GM19351 (cell line): Measurements from ENCODE around the gene GNG7.
A peak's percentile ranks its signal among the peaks of the same experiment; 100 is the strongest.

Experiments
- ATAC-seq: cut with Tn5 transposase; IDR thresholded peaks from one replicate; pipeline ENCODE4 v1.9.1; 2021; ENCODE audit warnings: mild to moderate bottlenecking, moderate library complexity; ENCODE audit not compliant: unreplicated experiment

Gene GNG7

DNA sequence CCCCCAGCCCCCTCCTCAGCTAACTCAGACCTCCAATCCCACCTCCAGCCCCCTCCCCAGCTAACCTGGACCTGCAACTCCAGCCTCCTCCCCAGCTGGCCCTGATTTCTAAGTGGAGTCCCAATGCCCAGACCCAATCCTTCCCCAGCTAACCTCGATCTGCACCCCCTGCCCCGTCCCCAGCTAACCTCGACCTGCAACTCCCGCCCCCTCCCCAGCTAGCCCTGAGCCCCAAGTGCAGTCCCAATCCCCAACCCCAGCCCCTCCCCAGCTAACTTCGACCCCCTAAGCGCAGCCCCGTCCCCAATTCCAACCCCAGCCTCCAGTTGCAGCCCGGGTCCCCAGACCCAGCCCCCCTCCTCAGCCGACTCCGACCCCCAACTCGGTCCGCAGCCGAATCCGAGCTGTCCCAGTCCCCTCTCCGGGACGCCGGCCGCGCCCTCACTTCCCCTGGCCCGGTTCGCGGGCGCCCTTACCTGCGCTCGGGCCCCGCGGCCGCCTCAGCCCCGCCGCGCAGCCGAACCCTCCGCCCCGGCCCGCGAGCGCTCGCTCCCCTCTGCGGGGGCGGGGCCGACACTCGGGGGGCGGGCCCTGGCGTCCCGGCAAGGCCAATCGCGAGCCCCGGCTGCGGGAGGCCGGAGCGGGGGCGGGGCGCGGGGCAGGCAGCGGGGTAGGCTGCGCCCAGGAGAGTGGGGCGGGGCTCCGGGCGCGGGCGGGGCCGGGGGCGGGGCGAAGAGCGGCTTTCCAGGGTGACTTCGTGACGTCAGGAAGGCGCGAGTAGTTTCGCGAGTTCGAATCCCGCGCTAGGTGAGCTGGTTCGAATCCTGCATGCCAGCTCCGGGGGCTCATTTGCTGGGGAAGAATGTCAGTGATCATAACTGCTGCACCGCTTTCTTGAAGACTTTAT lies at the start of gene GNG7:
Gene GNG7 (minus strand): TSS at position 525 of the 907 bp plus-strand sequence. CDS start 182,006 bp downstream, outside the sequence.
- ATAC-seq = peak; percentile 79

DNA sequence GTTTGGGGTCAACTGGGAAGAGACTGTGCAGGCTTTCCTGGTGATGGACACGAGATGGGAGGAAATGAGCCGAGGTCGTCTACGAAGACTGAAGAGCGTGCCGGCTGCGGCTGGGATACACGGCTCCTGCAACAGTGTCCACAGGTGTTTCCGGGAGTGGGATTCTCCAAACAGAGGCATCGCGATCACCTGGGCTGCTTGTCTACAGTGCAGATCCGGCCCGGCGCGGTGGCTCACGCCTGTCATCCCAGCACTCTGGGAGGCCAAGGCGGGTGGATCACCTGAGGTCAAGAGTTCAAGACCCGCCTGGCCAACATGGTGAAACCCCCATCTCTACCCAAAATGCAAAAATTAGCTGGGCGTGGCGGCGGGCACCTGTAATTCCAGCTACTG lies 48.9 kb upstream of the GNG7 start:
- no peak for ATAC-seq

DNA sequence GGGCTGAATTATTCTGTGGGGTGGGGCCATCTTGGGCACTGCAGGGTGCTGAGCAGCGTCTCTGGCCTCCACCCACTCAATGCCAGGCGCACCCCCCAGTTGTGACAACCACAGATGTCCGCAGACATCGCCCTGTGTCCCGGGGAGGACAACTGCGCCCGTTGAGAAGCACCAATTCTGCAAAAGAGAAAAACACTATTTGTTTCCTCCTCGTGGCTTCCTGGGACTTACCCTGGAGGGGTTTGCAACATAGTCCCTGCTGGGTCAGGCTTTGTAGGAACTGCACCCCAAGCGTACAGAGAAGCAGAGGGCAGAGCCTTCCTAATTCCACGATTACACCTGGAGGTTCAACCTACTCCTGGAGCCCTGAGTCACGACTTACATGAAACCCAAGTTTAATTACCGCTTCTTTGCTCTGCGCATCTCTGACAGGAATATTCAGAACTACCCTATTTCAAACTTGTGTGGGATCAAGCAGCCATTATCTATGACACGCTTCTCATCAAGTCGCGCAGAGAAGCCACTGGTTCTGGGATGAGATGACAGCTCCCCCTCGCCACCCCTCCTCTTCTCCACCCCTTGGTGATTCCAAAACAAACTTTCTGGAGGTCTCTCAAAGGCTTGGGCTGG lies 48.4 kb upstream of the GNG7 start:
- no peak for ATAC-seq

DNA sequence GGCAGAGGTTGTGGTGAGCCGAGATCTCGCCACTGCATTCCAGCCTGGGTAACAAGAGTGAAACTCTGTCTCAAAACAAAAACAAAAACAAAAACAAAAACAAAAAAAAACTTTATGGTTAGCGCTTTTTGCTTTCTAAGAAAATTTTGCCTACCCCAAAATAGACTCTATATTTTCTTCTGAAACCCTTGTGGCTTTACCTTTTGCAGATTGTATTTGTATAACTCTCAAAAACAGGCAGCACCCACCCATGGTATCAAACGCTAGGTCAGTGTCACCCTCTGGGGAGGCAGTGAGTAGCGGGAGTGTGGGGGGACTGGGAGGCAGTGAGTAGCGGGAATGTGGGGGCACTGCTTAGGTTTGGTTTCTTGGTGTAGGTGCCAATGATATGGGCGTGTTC lies 44.9 kb upstream of the GNG7 start:
- no peak for ATAC-seq

DNA sequence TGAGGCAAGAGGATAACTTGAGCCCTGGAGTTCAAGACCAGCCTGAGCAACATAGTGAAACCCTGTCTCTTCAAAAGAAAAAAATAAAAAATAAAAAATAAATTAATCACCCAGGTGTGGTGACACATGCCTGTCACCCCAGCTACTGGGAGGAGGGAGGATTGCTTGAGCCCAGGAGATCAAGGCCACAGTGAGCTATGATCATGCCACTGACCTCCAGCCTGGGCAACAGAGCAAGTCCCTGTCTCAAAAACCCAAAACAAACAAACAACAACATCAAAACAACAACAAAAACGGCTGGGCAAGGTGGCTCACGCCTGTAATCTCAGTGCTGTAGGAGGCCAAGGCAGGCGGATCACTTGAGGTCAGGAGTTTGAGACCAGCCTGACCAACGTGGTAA lies 41.6 kb upstream of the GNG7 start:
- ATAC-seq = no peak

DNA sequence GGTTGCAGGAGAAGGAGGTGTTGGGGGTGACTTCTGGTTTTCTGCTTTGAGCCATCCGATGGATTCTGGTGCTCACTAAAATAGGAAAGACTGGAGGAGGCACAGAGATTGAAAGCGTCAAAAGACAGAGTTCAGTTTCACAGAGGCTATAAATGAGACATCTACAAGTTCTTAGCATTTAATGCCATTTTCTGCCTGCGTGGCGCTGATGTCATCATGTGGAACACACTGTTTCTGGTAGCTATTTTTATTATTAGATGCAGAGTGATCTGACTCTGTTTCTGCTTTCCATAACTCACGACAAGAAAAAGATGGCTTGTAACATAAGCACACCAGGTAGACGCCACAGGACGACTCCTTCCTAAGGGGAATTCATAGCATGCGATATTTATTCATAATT lies 40.6 kb upstream of the GNG7 start:
- ATAC-seq = no peak

DNA sequence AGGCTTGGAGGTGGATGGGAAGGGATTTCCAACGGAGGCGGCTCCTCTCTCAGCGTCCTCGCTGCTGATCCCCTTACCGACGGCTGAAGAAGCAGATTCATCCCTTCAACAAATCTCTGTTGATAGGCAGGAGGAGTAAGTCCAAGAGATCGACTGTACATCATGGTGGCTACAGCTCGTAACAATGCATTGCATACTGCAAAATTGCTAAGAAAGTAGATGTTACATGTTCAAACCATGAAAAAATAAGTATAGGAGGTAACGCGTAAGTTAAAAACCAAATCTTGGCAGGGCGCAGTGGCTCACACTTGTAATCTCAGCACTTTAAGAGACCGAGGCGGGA lies 37.8 kb upstream of the GNG7 start:
- ATAC-seq = no peak

DNA sequence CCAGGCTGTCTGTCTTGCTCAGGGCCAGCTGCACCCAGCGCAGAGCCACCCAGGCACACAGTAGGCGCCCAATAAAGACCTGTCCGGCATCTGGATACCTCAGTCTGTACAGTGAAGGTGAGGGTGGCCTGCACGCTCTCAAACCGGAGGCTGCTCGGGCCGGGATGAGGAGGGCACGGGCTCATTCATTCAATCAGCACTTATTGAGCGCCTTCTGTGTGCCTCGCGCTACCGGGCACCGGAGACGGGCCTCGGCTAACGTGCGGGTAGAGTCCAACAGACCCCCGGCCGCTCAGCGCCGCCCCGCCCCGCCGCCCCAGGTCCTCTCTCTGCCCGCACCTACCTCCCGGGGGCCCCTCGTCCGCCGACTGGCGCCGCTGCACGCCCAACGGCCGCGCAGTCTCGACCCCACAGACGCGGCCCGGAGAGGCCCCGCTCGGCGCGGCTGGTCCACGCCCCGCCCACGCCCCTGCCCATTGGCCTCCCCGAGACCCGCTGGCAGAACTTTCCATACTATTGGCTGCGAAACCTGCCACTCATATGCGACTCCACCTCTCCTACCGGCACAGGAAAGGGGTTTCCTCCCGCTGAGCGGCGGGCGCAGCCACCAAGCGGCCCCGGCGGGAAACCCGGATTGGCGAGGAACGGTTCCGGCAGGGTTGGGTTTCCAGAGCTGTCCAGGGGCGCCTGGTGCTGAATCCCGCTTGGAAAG lies 37.3 kb upstream of the GNG7 start, which contains the start of gene SLC39A3:
Gene SLC39A3 (minus strand): TSS at position 416 of the 712 bp plus-strand sequence. CDS start 2,760 bp downstream, outside the sequence.
- ATAC-seq = peak; percentile 94

DNA sequence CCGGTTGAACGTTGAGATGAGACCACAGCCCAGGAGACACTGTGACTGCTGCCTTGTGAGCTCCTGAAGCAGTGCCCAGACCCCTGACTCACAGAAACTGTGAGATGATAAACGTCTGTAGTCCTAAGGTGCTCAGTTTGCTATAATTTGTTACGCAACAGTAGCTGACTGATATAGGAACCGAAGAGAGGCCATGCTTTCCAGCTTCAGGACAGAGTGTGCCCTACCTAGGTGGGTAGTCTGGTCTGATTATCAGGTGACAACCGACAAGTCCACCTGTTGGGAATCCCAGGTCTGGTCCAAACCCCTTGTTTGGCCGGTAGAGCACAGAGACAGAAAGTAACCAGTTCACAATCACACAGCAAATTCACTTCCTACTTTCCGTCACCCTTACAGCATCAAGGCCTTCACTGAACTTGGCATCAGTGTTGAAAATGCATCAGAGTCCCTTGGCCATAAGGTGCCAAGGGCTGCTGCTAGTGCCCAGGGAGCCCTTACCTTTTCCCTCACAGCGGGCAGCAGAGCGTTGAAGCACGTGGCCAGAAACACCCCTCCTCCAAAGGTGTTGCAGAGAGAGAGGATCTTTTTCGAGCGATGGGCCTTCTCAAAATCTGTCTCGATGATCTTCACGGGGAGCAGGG lies 34.2 kb upstream of the GNG7 start:
- ATAC-seq = no peak

DNA sequence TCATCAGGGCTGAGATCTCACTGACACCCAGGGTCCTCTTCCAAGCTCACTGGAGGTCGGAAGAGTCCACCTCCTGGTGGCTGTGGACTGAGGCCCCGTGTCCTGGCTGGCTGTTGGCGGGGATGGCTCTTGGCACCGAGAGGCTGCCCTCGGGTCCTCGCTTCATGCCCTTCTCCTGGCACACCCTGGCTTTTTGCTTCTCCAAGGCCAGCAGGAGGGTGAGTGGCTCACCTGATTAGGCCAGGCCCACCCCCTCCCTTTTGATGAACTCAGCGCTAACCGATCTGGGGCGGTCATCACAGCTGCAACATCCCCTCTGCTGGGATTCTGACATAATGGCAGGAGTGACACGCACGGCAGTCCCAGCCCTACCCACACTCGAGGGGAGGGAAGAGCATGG lies 32.9 kb upstream of the GNG7 start:
- no peak for ATAC-seq

DNA sequence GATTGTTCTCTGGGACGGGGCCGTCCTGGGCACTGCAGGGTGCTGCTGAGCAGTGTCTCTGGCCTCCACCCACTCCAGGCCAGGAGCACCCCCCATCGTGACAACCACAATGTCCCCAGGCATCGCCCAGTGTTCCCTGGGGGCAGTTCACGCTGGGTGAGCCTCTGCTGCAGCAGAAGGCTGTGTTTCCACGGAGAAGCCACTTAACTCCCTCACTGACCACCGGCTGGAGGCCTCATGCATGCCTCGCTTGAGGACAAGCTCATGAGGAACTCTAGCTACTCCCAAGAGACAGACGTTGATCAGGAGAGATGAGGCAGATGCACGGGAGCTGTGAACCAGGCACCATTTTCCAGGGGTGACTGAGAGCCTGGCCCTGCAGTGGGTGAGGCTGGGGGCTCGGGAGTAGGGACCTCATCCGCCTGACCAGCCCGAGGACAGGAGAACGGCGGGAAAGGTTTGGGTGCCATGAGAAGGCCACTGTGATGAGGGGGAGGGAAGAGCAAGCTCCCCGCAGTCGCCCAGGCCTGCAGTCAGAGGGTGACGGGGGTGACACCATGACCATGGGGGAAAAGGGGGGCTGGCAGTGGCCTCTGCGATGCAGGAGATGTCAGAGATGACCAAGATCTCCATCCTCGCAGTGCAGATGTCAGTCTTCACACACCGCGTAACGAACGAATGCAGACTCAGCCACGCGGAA lies 32.2 kb upstream of the GNG7 start:
- ATAC-seq = no peak

DNA sequence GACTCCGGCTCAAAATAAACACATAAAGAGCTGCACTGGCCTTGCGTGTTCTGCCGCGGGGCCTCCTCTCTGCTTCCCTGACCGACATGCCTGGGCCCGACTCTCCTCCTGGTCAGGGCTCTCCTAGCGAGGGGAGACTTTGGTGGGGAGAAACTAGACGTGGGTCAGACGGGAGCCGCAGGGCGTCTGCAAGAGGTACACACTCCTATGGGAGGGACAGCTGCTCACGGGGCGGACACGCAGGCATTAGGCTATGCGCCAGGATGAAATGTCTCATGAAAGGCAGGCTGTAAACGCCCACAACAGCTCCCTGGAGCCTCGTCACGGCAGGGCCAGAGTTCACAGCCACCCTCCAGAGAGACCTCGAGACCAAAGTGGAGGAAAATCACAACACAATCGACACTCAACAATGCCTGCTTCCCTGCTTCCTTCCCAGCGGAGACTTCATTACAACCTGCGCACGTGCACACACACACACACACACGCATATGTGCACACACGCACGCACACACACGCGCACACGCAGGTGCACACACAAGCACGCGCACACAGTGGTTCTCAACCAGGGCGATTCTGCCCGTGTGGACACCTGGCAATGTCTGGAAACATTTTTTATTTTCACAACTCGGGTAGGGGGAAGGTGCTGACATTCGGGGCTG lies 31.6 kb upstream of the GNG7 start:
- no peak for ATAC-seq

DNA sequence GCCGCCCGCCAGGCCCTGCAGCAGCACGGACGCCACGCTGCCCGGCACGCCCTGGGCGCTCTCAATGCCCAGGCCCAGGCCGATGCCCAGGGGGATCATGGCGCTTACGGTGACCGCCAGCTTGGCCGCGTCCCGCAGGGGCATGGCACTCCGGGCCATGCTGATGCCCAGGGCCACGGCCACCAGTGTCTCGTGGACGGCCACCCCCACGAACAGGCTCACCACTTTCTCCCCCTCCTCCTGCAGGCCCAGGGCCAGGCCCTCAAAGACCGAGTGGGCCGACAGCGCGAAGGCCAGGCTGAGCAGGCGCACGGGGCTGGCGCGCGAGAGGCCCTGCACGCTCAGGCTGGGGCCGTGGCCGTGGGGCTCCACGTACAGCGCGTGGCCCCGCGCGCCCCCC lies 30.4 kb upstream of the GNG7 start:
- ATAC-seq = no peak

DNA sequence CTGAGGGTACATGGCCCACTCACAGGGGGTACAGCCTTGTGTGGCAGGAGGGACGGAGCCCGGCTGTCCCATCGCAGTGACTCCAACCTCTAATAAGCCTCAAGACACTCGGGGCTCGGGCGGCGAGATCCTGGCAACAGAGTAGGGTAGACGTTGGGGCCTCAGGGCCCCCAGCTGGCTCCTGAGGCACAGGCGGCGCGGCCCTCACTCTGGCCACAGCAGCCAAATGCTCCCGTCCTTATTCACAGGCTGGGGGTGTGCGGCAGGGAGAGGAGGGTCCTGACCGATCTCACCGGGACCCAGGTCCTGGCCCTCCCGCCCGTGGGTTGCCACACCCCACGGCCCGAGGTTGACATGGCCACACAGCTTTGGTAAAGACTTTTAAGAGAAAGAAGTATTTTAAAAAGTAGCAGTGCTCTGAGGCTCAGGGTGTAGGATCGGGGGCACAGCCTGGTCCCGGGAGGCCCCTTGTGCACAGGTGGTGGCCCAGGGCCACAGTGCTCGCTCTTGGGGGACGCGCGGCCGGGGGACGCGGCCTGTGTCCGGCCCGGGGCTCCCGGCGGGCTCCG lies 29.7 kb upstream of the GNG7 start:
- no peak for ATAC-seq

DNA sequence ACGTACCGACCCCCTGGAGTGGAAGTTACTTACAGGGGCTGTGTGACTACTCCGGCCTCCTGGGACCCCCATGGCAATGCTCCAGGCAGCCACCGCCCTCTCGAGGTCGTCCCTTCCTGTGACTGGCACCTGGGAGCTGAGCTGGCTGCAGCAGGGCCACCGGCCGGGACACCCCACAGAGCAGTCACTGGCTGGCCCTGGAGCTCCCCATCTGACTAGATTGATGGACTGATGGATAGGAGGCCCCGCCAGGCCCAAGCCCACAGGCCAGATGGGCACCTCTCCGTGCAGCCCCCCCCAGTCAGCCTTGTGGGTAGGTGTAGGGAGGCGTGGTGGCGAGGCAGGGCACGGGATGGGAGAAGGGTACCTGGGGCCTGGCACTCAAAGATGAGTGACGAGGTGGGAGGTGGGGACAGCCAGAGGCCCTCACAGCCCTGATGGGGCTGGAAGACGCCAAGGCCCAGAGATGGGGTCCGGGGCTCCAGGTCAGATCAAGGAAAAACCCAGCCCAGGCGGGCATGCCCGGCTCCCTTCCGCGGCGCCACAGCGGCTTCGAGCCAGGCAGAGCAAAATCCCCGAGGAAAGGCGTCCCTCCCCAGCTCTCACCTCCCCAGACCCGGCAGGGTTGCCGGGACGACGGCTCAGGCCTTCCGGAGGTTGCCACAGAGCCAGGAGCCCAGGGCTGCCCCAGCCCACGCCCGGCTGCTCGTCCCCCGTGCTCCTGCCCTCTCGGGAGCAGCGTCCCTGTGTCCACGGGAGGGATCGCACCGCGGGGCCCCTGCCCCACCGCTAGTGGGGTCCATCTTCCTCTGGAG lies 28.9 kb upstream of the GNG7 start:
- ATAC-seq = no peak

DNA sequence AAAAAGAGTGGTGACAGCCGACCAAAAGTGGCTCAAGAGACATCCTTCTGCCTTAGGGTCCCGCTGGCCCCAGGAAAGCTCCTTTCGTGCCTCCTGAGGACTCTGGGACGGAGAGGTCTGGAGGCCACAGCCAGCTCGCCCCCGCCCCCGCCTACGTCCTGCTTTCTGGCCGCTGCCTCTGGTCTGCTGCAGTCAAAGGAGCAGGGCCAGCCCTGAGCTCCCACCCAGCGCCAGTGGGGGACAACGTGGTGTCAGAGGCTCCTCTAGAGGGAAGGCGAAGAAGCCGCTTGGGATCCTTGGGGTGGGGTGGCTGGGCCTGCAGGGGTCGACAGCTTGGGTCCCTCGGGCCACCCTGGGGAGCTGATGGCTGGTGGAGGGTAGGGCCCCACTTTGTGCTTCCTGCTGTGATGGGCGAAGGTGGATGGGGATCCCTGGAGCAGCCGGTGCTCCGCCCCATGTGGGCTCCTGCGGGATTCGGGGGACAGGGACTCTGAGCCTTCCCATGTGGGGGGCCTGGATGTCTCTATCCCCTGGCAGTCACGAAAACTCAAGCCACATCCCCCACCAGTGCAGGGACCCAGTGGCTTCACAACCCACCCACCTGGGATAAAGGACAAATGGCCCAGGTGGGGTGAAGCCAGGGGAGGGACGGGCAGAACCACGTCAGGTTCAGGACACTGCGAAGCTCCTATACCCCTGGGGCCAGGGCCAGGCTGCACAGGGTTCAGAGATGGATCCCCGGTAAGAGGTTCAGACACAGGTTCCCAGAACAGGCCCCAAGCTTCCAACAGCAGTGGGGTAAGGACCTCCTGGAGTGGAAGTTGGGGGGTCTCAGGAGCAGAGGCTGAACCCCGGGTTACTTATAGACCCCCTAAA lies 27.7 kb upstream of the GNG7 start:
- ATAC-seq = no peak

DNA sequence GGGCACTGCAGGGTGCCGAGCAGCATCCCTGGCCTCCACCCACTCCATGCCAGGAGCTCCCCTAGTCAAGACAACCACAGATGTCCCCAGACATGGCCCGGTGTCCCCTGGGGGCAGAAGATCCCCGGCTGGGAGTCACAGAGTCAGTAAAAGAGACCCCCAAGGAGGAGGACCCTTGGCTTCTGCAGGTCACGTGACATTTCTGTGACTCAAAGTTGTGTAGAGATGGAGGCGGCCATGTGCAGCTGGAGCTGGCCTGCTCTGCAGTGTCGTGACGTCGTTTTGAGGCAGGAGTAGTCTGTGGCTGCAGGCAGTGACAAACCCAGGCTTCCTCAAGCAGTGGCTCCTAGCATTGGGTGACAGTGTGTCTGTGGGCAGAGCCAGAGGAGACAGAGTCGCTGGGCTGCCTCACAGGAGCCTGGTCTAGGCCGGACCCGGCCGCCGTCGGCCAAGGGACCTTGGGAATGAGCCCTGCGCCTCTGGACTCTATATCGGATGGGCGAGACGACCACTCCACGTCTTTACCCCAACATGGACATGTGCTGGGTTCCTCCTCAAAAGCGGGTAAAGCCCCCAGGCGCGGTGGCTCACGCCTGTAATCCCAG lies 26.4 kb upstream of the GNG7 start:
- ATAC-seq = no peak

DNA sequence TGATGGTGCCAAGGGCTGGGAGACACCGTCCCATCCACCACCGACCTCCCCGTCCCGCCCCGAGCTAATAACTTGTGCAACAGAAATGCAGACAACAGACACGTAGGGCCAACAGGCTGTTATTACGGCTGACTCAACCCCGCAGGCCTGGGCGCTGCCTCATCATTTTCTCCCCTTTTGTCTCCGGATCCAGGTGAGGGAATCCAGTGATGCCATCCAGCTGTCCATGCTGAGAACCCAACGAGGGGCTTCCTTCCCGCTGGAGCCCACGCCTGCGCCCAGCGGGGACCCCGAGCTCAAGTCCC lies 25.1 kb upstream of the GNG7 start:
- ATAC-seq = no peak
